Lower leg skin (tissue), 3 donors: ENCODE measurements around the gene RNF121.

Experiments
- POLR2A ChIP-seq, 2 donors: fragments of 450-650 bp; IDR thresholded peaks; one replicate each; pipeline ENCODE4 v1.6.1; 2016 to 2017; ENCODE audit warnings: antibody characterized with exemption in 2 of 2, mild to moderate bottlenecking in 1 of 2, moderate library complexity in 1 of 2
- TF ChIP-seq, protein P1 (sequence below), 3 donors: fragments of 450-650 bp; IDR thresholded peaks; one replicate each; pipeline ENCODE4 v1.5.1; 2016; ENCODE audit warnings: antibody characterized with exemption in 3 of 3, mild to moderate bottlenecking in 3 of 3, moderate library complexity in 2 of 3

GRCh38 chr11:71995726-71996291 is 67.0 kb downstream of the RNF121 start:
- TF ChIP-seq, protein P1, sequence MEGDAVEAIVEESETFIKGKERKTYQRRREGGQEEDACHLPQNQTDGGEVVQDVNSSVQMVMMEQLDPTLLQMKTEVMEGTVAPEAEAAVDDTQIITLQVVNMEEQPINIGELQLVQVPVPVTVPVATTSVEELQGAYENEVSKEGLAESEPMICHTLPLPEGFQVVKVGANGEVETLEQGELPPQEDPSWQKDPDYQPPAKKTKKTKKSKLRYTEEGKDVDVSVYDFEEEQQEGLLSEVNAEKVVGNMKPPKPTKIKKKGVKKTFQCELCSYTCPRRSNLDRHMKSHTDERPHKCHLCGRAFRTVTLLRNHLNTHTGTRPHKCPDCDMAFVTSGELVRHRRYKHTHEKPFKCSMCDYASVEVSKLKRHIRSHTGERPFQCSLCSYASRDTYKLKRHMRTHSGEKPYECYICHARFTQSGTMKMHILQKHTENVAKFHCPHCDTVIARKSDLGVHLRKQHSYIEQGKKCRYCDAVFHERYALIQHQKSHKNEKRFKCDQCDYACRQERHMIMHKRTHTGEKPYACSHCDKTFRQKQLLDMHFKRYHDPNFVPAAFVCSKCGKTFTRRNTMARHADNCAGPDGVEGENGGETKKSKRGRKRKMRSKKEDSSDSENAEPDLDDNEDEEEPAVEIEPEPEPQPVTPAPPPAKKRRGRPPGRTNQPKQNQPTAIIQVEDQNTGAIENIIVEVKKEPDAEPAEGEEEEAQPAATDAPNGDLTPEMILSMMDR (IDR thresholded peaks at IDR 0.05) = no peak
- TF ChIP-seq POLR2A (IDR thresholded peaks at IDR 0.05) = no peak
